Measurements from ENCODE around the gene RALGAPA2.

- TF ChIP-seq HMGA2 (CRISPR knock-in tag; IDR thresholded peaks at IDR 0.05) (no peak), SMAD3 (CRISPR knock-in tag; IDR thresholded peaks at IDR 0.05; ENCODE audit: borderline replicate concordance) (no peak), ZNF416 (CRISPR knock-in tag; IDR thresholded peaks at IDR 0.05) (no peak)
- TF ChIP-seq, protein P1, sequence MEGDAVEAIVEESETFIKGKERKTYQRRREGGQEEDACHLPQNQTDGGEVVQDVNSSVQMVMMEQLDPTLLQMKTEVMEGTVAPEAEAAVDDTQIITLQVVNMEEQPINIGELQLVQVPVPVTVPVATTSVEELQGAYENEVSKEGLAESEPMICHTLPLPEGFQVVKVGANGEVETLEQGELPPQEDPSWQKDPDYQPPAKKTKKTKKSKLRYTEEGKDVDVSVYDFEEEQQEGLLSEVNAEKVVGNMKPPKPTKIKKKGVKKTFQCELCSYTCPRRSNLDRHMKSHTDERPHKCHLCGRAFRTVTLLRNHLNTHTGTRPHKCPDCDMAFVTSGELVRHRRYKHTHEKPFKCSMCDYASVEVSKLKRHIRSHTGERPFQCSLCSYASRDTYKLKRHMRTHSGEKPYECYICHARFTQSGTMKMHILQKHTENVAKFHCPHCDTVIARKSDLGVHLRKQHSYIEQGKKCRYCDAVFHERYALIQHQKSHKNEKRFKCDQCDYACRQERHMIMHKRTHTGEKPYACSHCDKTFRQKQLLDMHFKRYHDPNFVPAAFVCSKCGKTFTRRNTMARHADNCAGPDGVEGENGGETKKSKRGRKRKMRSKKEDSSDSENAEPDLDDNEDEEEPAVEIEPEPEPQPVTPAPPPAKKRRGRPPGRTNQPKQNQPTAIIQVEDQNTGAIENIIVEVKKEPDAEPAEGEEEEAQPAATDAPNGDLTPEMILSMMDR (IDR thresholded peaks at IDR 0.05), result no peak
These were observed 181.2 kb downstream of the RALGAPA2 start for GRCh38 chr20:20531283-20531682.
